K562 (cell line): ENCODE data around the gene UBXN10. TPM values are rescaled to one million over a fixed set of nuclear protein-coding genes. Genes with fewer than 3 reads are reported as not detected.

Experiments
- ATAC-seq: fragments of 200-7000 bp; cut with Tn5 transposase; 3 replicates; pipeline ENCODE4 v1.9.1; 2020; ENCODE audit warnings: moderate library complexity
- BruUV-seq: library from RNA; stranded (reverse); fragments of 400-500 nt; replicated peaks from 2 replicates; lab custom pipeline; 2021; lab: Mats Ljungman, UMichigan
- CTCF ChIA-PET: fragments of 300-600 bp; formaldehyde crosslinking; extraction: SDS; loops from one replicate; lab custom pipeline; 2021; ENCODE audit warnings: low intra/inter-chr PET ratio; lab: Yijun Ruan, JAX
- POLR2A ChIA-PET: fragments of 300-600, 350-650 bp; sonication (Branson Sonifier 250); formaldehyde crosslinking; extraction: SDS; loops from one replicate; lab custom pipeline; 2021; ENCODE audit warnings: antibody characterized with exemption, inconsistent platforms; lab: Yijun Ruan, JAX
- DNase-seq, 4 experiments: peaks; one replicate each; pipeline versions ENCODE4 v3.0.0 to v3.0.0-alpha.2; 2011 to 2018; ENCODE audit warnings: low spot score in 3 of 4, mixed read lengths in 3 of 4; ENCODE audit errors: extremely low read depth in 1 of 4
- FAIRE-seq: peaks from 2 replicates; lab custom pipeline; 2011; peaks lifted over from hg19 to GRCh38; lab: Jason Lieb, UNC
- H2AFZ ChIP-seq: 2 replicates; pipeline ENCODE4 v1.6.0; 2011; ENCODE audit warnings: low read depth, low read length, control low read depth, inconsistent platforms
- H3K27ac ChIP-seq: fragments of 200-600 bp; 3 replicates; pipeline ENCODE4 v1.8.0; 2011; ENCODE audit warnings: low read depth, mild to moderate bottlenecking, control low read depth, inconsistent platforms, low read length, moderate library complexity, mixed read lengths; ENCODE audit errors: extremely low read depth
- H3K27me3 ChIP-seq, 2 experiments: fragments of 300-600 bp in 1 of 2; 2 replicates in 1 of 2; 3 replicates in 1 of 2; pipeline versions ENCODE4 v1.6.0 to v1.8.0; 2011; ENCODE audit warnings: inconsistent platforms in 2 of 2, low read length in 2 of 2, mild to moderate bottlenecking in 1 of 2, mixed read lengths in 1 of 2, moderate library complexity in 1 of 2; ENCODE audit not compliant: control insufficient read depth in 2 of 2, insufficient read depth in 2 of 2
- H3K36me3 ChIP-seq: fragments of 300-600 bp; 3 replicates; pipeline ENCODE4 v1.8.0; 2011; ENCODE audit warnings: mild to moderate bottlenecking, low read length, inconsistent platforms; ENCODE audit not compliant: control insufficient read depth, insufficient read depth
- H3K4me1 ChIP-seq, 2 experiments: fragments of 200-600 bp in 1 of 2; replicated peaks in 1 of 2; 2 replicates in 1 of 2; 3 replicates in 1 of 2; pipeline versions ENCODE4 v1.5.1 to v1.8.0; 2011; ENCODE audit warnings: inconsistent platforms in 2 of 2, low read length in 2 of 2, mild to moderate bottlenecking in 1 of 2, mixed read lengths in 1 of 2, moderate library complexity in 1 of 2; ENCODE audit not compliant: control insufficient read depth in 2 of 2, insufficient read depth in 2 of 2
- H3K4me2 ChIP-seq: 2 replicates; pipeline ENCODE4 v1.6.1; 2011; ENCODE audit warnings: low read length, control low read depth, inconsistent platforms, mixed read lengths; ENCODE audit not compliant: insufficient read depth
- H3K4me3 ChIP-seq: fragments of 200-600 bp; sonication (generic), shearing (Covaris generic); 2 replicates; pipeline ENCODE4 v1.5.1; 2016; ENCODE audit warnings: control low read depth, inconsistent platforms
- H3K79me2 ChIP-seq: fragments of 200-600 bp; 3 replicates; pipeline ENCODE4 v1.8.0; 2011; ENCODE audit warnings: low read length, inconsistent platforms; ENCODE audit not compliant: control insufficient read depth, insufficient read depth
- H3K9ac ChIP-seq, 2 experiments: 2 replicates each; pipeline versions ENCODE4 v1.6.0 to v1.6.1; 2011; ENCODE audit warnings: low read depth in 2 of 2, low read length in 2 of 2, control low read depth in 1 of 2, inconsistent platforms in 1 of 2, mild to moderate bottlenecking in 1 of 2, mixed read lengths in 1 of 2; ENCODE audit not compliant: insufficient read depth in 1 of 2
- H3K9me1 ChIP-seq: one replicate; pipeline ENCODE4 v1.6.0; 2011; ENCODE audit warnings: inconsistent platforms, mild to moderate bottlenecking, low read length, moderate library complexity; ENCODE audit not compliant: control insufficient read depth, insufficient read depth
- H3K9me3 ChIP-seq: replicated peaks from 2 replicates; pipeline ENCODE4 v1.5.1; 2011; ENCODE audit warnings: low read depth, low read length, inconsistent platforms; ENCODE audit not compliant: control insufficient read depth, insufficient read depth
- H4K20me1 ChIP-seq: replicated peaks from 2 replicates; pipeline ENCODE4 v1.6.1; 2011; ENCODE audit warnings: low read length, inconsistent platforms, mixed read lengths; ENCODE audit not compliant: control insufficient read depth, insufficient read depth
- ATF7 ChIP-seq: fragments of 450-650 bp; IDR thresholded peaks from 2 replicates; pipeline ENCODE4 v1.7.1; 2014; ENCODE audit warnings: mild to moderate bottlenecking, moderate library complexity
- BRCA1 ChIP-seq, 2 experiments: fragments of 450-650 bp in 1 of 2; sonication (generic) in 1 of 2; formaldehyde crosslinking in 1 of 2; IDR thresholded peaks; 2 replicates each; pipeline versions ENCODE4 v1.5.0 to v1.6.1; 2017 to 2020; ENCODE audit warnings: mild to moderate bottlenecking in 1 of 2, missing genetic modification reagents in 1 of 2
- DDX20 ChIP-seq: fragments of 450-650 bp; IDR thresholded peaks from 2 replicates; pipeline ENCODE4 v1.6.1; 2016; ENCODE audit warnings: missing genetic modification characterization, low read depth, mild to moderate bottlenecking, missing compliant biosample characterization, moderate library complexity
- GTF2E2 ChIP-seq: fragments of 200-800 bp; sonication (Bioruptor generic); IDR thresholded peaks from 2 replicates; pipeline ENCODE4 v1.6.1; 2016; ENCODE audit warnings: missing genetic modification characterization, missing compliant biosample characterization
- HNRNPL ChIP-seq: fragments of 200-400 bp; formaldehyde crosslinking; IDR thresholded peaks from 2 replicates; pipeline ENCODE4 v1.6.1; 2017; ENCODE audit warnings: low read depth, mild to moderate bottlenecking, low read length
- MITF ChIP-seq: IDR thresholded peaks from 2 replicates; pipeline ENCODE4 v1.6.1; 2014; ENCODE audit warnings: antibody characterized with exemption
- PHTF2 ChIP-seq: fragments of 250-450 bp; sonication (Bioruptor Pico); IDR thresholded peaks from 2 replicates; pipeline ENCODE4 v1.5.0; 2021; ENCODE audit warnings: mild to moderate bottlenecking
- PPARD ChIP-seq: fragments of 250-450 bp; sonication (Bioruptor Pico); IDR thresholded peaks from 2 replicates; pipeline ENCODE4 v1.8.0; 2022; ENCODE audit warnings: inconsistent platforms, mild to moderate bottlenecking, moderate library complexity
- RHOXF2B ChIP-seq: fragments of 250-450 bp; sonication (Bioruptor Pico); conservative IDR thresholded peaks from 2 replicates; pipeline ENCODE4 v1.5.1; 2021
- SAFB ChIP-seq: fragments of 200-400 bp; formaldehyde crosslinking; IDR thresholded peaks from 2 replicates; pipeline ENCODE4 v1.6.1; 2017; ENCODE audit warnings: low read depth, low read length, borderline replicate concordance
- SMARCA5 ChIP-seq: fragments of 450-650 bp; IDR thresholded peaks from 2 replicates; pipeline ENCODE4 v1.6.1; 2016
- TRIM25 ChIP-seq: fragments of 450-650 bp; IDR thresholded peaks from 2 replicates; pipeline ENCODE4 v1.7.0; 2016; ENCODE audit warnings: borderline replicate concordance
- ZNF23 ChIP-seq: fragments of 250-450 bp; sonication (Bioruptor Pico); IDR thresholded peaks from 2 replicates; pipeline ENCODE4 v1.4.0; 2020; ENCODE audit warnings: mild to moderate bottlenecking
- ZNF431 ChIP-seq: sonication (generic); formaldehyde crosslinking; IDR thresholded peaks from 2 replicates; pipeline ENCODE4 v1.8.0; 2022; ENCODE audit warnings: mild to moderate bottlenecking, missing genetic modification reagents
- ZNF75A ChIP-seq: fragments of 450-650 bp; formaldehyde crosslinking; IDR thresholded peaks from 2 replicates; pipeline ENCODE4 v1.4.0; 2020; ENCODE audit warnings: mild to moderate bottlenecking
- ZNF830 ChIP-seq: fragments of 250-450 bp; sonication (Bioruptor Pico); IDR thresholded peaks from 2 replicates; pipeline ENCODE4 v1.5.0; 2021; ENCODE audit warnings: mild to moderate bottlenecking
- WGBS: fragments of 100-300 bp; shearing (Covaris generic); methylation state at CpG from one replicate; pipeline ENCODE4 v1.1.6; 2016; ENCODE audit warnings: low coverage, mixed read lengths; ENCODE audit not compliant: insufficient coverage; ENCODE audit errors: missing lambda C conversion rate; 5-methylcytosine and 5-hydroxymethylcytosine counted together
- in situ Hi-C: fragments of 300-500 bp; cut with MboI; formaldehyde crosslinking; loops from 4 replicates; pipeline ENCODE4 v1.15.0; 2018; ENCODE audit warnings: inconsistent platforms, mixed read lengths
- intact Hi-C: fragments of 100-400 bp; cut with micrococcal nuclease; formaldehyde crosslinking; loops from 2 replicates; pipeline ENCODE4 v1.14.2; 2022
- polyA plus RNA-seq, 8 experiments: library from polyadenylated mRNA; depleted of rRNA in 4 of 8; stranded (reverse) in 5 of 8; unstranded in 3 of 8; fragments of >200 nt; fragmentation: Nextera tagmentation in 2 of 8; fragmentation: Illumina TruSeq in 1 of 8; extraction: Ambion mirVana in 2 of 8; extraction: Trizol in 1 of 8; gene quantifications; 2 replicates each; pipeline versions ENCODE4 v1.2.1 to v1.2.3, GENCODE V29; 2011 to 2014; ENCODE audit warnings: inconsistent platforms in 1 of 8, missing spikeins in 1 of 8
- total RNA-seq, 7 experiments: library from RNA; depleted of rRNA in 6 of 7; stranded (reverse); fragments of >200 nt in 6 of 7; fragmentation: Illumina TruSeq in 2 of 7; extraction: Trizol in 2 of 7; gene quantifications; 2 replicates each; pipeline versions ENCODE4 v1.2.1 to v1.2.3, GENCODE V29; 2011 to 2021; ENCODE audit warnings: low replicate concordance in 1 of 7

UBXN10 gene
- total and polyA plus RNA-seq, 9 of the 15 experiments (the other 6 are each of a cell fraction or from before 2014, with no cell fraction given) = 10.7 to 17.7 (median 13.6) TPM

GRCh38 chr1:20202166-20202565 lies 16.3 kb downstream of the UBXN10 start:
- H3K9ac ChIP-seq = no peak overlapping the region
- ATAC-seq (no peak), FAIRE-seq (no peak), DNase-seq (no peak)
- no peak overlapping the region for H3K4me3 ChIP-seq
- in situ Hi-C loops = no loop called here
- no peak overlapping the region for H2AFZ ChIP-seq
- no peaks in the 10 kb centered on the region for H4K20me1 ChIP-seq
- H3K9me3 ChIP-seq = no peaks in the 10 kb centered on the region
- H3K9me1 ChIP-seq = no peaks in the 10 kb centered on the region
- H3K4me2 ChIP-seq = no peak overlapping the region
- POLR2A ChIA-PET = interaction anchor here (0.8 kb wide), 1 partner anchor 9 kb away, joined by 3 read pairs; no protein-coding TSS in a partner anchor
- BruUV-seq = no TSS peak
- intact Hi-C loops = no loop called here
- H3K4me1 ChIP-seq = peaks cover 15 to 27% of the 10 kb centered on the region in 2 experiments
- CTCF ChIA-PET = no interaction called here
- WGBS = 83% methylated on average over 5 of the region's 5 CpGs
- no peak for TF ChIP-seq DDX20 (tag)
- TF ChIP-seq TRIM25 = no peak
- TF ChIP-seq ZNF431 (CRISPR knock-in tag) = no peak
- TF ChIP-seq ZNF830 (CRISPR knock-in tag) = no peak
- TF ChIP-seq MITF = no peak
- TF ChIP-seq HNRNPL = no peak
- no peak for TF ChIP-seq ZNF75A (CRISPR knock-in tag)
- no peak for TF ChIP-seq SMARCA5
- TF ChIP-seq ATF7 = no peak
- TF ChIP-seq ZNF23 (CRISPR knock-in tag) = no peak
- no peak for TF ChIP-seq PHTF2 (CRISPR knock-in tag)
- no peak for TF ChIP-seq BRCA1 (IDR thresholded peaks at IDR 0.05)
- TF ChIP-seq BRCA1 (CRISPR knock-in tag; IDR thresholded peaks at IDR 0.05) = no peak
- no peak for TF ChIP-seq SAFB
- no peak for TF ChIP-seq PPARD
- no peak for TF ChIP-seq RHOXF2B
- no peak for TF ChIP-seq GTF2E2 (tag)
- no peaks in the 10 kb centered on the region for H3K36me3 ChIP-seq
- H3K27ac ChIP-seq = no peak overlapping the region
- no peaks in the 10 kb centered on the region for H3K27me3 ChIP-seq
- H3K79me2 ChIP-seq = no peaks in the 10 kb centered on the region
